Urinary bladder (tissue), 4 donors: ENCODE data around the gene KDM1B. TPM values are rescaled to one million over a fixed set of nuclear protein-coding genes. Genes with fewer than 3 reads are reported as not detected.
"Not testable (repeated sequence)": the region's sequence is repeated elsewhere in the genome, so short reads cannot be mapped to it uniquely, and the experiment has no call there.

Source experiments
- DNase-seq: peaks from one replicate; pipeline ENCODE4 v3.0.0-alpha.2; 2015; ENCODE audit errors: extremely low spot score
- H3K27ac ChIP-seq: one replicate; pipeline ENCODE4 v1.5.1; 2013; ENCODE audit warnings: low read depth, mild to moderate bottlenecking, moderate library complexity
- H3K36me3 ChIP-seq: one replicate; pipeline ENCODE4 v1.6.1; 2013; ENCODE audit warnings: mild to moderate bottlenecking, moderate library complexity; ENCODE audit not compliant: insufficient read depth
- H3K4me1 ChIP-seq: one replicate; pipeline ENCODE4 v1.6.1; 2013; ENCODE audit warnings: mild to moderate bottlenecking, moderate library complexity; ENCODE audit not compliant: insufficient read depth
- H3K4me3 ChIP-seq: one replicate; pipeline ENCODE4 v1.5.1; 2013; ENCODE audit warnings: low read depth, low read length
- WGBS: extraction: QIAGEN DNeasy Blood & Tissue Kit; methylation state at CpG from one replicate; pipeline ENCODE4 v1.1.7; 2013; 5-methylcytosine and 5-hydroxymethylcytosine counted together
- polyA plus RNA-seq: library from polyadenylated mRNA; stranded (reverse); fragments of 200-250 nt; gene quantifications from one replicate; pipeline ENCODE4 v1.2.3, GENCODE V29; 2013
- total RNA-seq: library from RNA; depleted of rRNA; stranded (reverse); fragments of >200 nt; gene quantifications from one replicate; pipeline ENCODE4 v1.2.3, GENCODE V29; 2014
- donor health status: healthy with polysubstance abuse.
- donor health status: healthy.

KDM1B gene
- total and polyA plus RNA-seq, 2 donors, result 12.3 to 23.1 TPM

- 65% methylated on average over 2 of the region's 2 CpGs for WGBS
- Histone ChIP-seq H3K36me3 (no peaks in the 10 kb centered on the region), H3K27ac (no peak overlapping the region), H3K4me1 (no peaks in the 10 kb centered on the region), H3K4me3 (no peak overlapping the region)
- DNase-seq, result no peak
These were observed 30.8 kb downstream of the KDM1B start for GRCh38 chr6:18186033-18186432.

GRCh38 chr6:18186540-18187250 lies 31.5 kb downstream of the KDM1B start:
- no peak for DNase-seq
- H3K36me3 ChIP-seq, result no peaks in the 10 kb centered on the region
- no peak overlapping the region for H3K27ac ChIP-seq
- H3K4me1 ChIP-seq, result no peaks in the 10 kb centered on the region
- no peak overlapping the region for H3K4me3 ChIP-seq
- WGBS, result 89% methylated on average over 4 of the region's 4 CpGs

- no peaks in the 10 kb centered on the region for H3K4me1 ChIP-seq
- 88% methylated on average over 10 of the region's 10 CpGs for WGBS
- H3K4me3 ChIP-seq, result no peak overlapping the region
- DNase-seq, result no peak
- H3K36me3 ChIP-seq, result no peaks in the 10 kb centered on the region
- no peak overlapping the region for H3K27ac ChIP-seq
These were observed 32.5 kb downstream of the KDM1B start for GRCh38 chr6:18187701-18188100.

- H3K36me3 ChIP-seq, result no peaks in the 10 kb centered on the region
- H3K27ac ChIP-seq, result no peak overlapping the region
- 76% methylated on average over 2 of the region's 2 CpGs for WGBS
- H3K4me3 ChIP-seq, result no peak overlapping the region
- no peak for DNase-seq
- no peaks in the 10 kb centered on the region for H3K4me1 ChIP-seq
These were observed 34.0 kb downstream of the KDM1B start for GRCh38 chr6:18189196-18189595.

GRCh38 chr6:18192026-18192425 lies 36.8 kb downstream of the KDM1B start:
- no peak overlapping the region for H3K27ac ChIP-seq
- 99% methylated on average over 3 of the region's 3 CpGs for WGBS
- DNase-seq, result no peak
- H3K4me3 ChIP-seq, result no peak overlapping the region
- no peaks in the 10 kb centered on the region for H3K4me1 ChIP-seq
- H3K36me3 ChIP-seq, result no peaks in the 10 kb centered on the region

DNA sequence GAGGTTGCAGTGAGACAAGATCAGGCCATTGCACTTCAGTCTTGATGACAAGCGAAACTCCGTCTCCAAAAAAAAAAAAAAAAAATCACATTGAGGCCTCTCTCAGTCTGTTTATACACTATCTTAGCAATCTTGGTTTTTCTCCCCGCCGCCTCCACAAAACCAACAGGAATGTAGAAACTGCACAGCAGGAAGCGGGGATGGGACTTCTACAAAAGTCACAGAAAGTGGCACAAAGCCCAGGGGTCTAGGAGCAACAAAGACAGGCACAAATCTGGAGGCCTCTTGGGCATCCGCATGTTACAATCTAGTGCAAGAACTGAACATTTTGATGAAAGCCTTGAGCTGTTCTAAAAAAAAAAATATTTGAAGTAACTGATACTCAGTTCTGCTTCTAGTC lies 48.6 kb downstream of the KDM1B start:
- H3K36me3 ChIP-seq, result no peaks in the 10 kb centered on the region
- no peak for DNase-seq
- no peaks in the 10 kb centered on the region for H3K4me1 ChIP-seq
- no peak overlapping the region for H3K27ac ChIP-seq
- no peak overlapping the region for H3K4me3 ChIP-seq
- 90% methylated on average over 6 of the region's 6 CpGs for WGBS

GRCh38 chr6:18204691-18205090 lies 49.5 kb downstream of the KDM1B start:
- H3K36me3 ChIP-seq, result no peaks in the 10 kb centered on the region
- H3K4me3 ChIP-seq, result no peak overlapping the region
- H3K4me1 ChIP-seq, result no peaks in the 10 kb centered on the region
- 89% methylated on average over 8 of the region's 8 CpGs for WGBS
- no peak overlapping the region for H3K27ac ChIP-seq
- DNase-seq, result no peak

DNA sequence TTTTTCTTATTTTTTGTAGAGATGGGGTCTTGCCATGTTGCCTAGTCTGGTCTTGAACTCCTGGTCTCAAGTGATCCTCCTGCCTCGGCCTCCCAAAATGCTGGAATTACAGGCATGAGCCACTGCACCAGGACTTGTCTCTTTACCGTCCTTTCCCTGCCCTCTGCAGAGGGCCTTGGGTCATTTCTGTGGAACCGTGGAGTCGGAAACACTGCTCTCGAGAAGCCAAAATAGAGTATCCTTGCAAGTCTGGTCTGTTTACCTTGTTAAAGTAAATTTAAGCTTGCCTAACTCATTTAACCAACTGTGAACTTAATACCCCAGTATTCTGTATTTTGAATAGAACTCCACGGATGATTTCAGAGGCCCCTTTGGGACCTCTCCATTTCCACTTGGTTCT lies 51.4 kb downstream of the KDM1B start:
- H3K36me3 ChIP-seq, result no peaks in the 10 kb centered on the region
- no peaks in the 10 kb centered on the region for H3K4me1 ChIP-seq
- H3K27ac ChIP-seq, result no peak overlapping the region
- DNase-seq, result no peak
- no peak overlapping the region for H3K4me3 ChIP-seq
- 97% methylated on average over 6 of the region's 6 CpGs for WGBS

DNA sequence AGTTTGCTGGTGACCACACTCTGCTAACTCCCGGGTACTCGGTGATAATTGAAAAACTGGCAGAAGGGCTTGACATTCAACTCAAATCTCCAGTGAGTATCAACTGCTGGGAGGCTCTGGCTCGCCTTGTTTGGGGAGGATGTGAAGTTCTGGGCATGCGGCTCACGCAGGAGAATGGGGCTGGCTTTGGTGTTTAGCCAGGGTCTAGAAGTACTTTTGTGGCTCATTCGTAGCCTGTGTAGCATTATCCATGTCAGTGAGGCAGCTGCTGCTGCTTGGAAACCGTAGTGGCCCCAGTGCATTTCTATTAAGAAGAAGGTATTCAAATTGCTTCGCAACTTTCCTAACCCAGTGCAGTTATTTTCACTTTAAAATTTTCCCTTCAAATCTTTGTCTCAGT lies 52.2 kb downstream of the KDM1B start:
- no peak overlapping the region for H3K4me3 ChIP-seq
- no peak for DNase-seq
- 52% methylated on average over 8 of the region's 8 CpGs for WGBS
- no peaks in the 10 kb centered on the region for H3K4me1 ChIP-seq
- no peaks in the 10 kb centered on the region for H3K36me3 ChIP-seq
- H3K27ac ChIP-seq, result no peak overlapping the region

- Histone ChIP-seq H3K36me3 (no peaks in the 10 kb centered on the region), H3K4me3 (no peak overlapping the region), H3K27ac (no peak overlapping the region), H3K4me1 (no peaks in the 10 kb centered on the region)
- WGBS, result 35% methylated on average over 2 of the region's 2 CpGs
- no peak for DNase-seq
These were observed 52.7 kb downstream of the KDM1B start for GRCh38 chr6:18207949-18208348.

GRCh38 chr6:18208778-18209177 lies 53.6 kb downstream of the KDM1B start:
- not testable (repeated sequence) for H3K27ac ChIP-seq, H3K36me3 ChIP-seq

DNA sequence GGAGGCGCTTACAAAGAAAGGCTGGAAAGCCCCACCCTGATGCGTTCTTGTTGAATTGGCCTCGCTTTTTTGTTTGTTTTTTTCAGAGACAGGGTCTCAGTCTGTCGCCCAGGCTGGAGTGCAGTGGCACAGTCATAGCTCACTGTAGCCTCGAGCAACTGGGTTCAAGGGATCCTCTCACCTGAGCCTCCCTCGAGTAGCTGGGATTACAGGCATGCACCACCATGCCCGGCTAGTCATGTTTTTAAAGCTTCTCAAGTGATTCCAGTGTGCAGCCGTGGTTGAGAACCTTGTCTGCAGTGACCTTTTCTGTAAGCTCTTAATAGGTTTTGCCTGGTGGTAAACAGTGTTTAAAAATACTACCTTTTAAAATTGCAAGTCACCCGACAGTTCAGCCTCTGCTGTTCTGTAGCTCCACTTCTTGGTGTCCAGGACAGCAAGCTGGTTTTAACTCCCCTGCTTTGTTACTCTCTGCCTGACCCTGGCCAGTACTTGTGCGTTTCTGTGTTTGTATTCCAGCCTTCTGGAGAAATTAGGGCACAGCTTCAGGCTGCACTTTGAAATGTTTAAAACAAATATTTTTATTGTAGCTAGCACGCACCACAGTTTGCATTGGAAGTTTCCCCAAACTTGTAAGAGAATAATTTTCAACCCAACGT lies 54.4 kb downstream of the KDM1B start:
- Histone ChIP-seq H3K27ac (no peak overlapping the region), H3K4me1 (no peaks in the 10 kb centered on the region), H3K36me3 (no peaks in the 10 kb centered on the region), H3K4me3 (no peak overlapping the region)
- no peak for DNase-seq
- 64% methylated on average over 12 of the region's 12 CpGs for WGBS

More at GRCh38 chr6:18208778-18209177, 53.6 kb downstream of the KDM1B start:
- not testable (repeated sequence) for H3K4me1 ChIP-seq, DNase-seq, H3K4me3 ChIP-seq
- 86% methylated on average over 9 of the region's 9 CpGs for WGBS

- 89% methylated on average over 5 of the region's 5 CpGs for WGBS
- Histone ChIP-seq H3K4me3 (no peak overlapping the region), H3K36me3 (no peaks in the 10 kb centered on the region), H3K27ac (no peak overlapping the region), H3K4me1 (no peaks in the 10 kb centered on the region)
- no peak for DNase-seq
These were observed 55.5 kb downstream of the KDM1B start for GRCh38 chr6:18210707-18211106.

GRCh38 chr6:18211338-18211737 lies 56.1 kb downstream of the KDM1B start:
- Histone ChIP-seq H3K36me3 (no peaks in the 10 kb centered on the region), H3K4me3 (no peak overlapping the region), H3K4me1 (no peaks in the 10 kb centered on the region), H3K27ac (no peak overlapping the region)
- 93% methylated on average over 6 of the region's 6 CpGs for WGBS
- DNase-seq, result no peak
